Hematopoietic multipotent progenitor cell treated with erythropoietin and hydrocortisone succinate and interleukin-3 and kit ligand, for 8 days (in vitro differentiated cells): ENCODE measurements around the gene CDC42EP2.
A peak's percentile ranks its signal among the peaks of the same experiment; 100 is the strongest.

Experiments
- DNase-seq: peaks from one replicate; pipeline ENCODE4 v3.0.0-alpha.2; 2015

Gene CDC42EP2

DNA sequence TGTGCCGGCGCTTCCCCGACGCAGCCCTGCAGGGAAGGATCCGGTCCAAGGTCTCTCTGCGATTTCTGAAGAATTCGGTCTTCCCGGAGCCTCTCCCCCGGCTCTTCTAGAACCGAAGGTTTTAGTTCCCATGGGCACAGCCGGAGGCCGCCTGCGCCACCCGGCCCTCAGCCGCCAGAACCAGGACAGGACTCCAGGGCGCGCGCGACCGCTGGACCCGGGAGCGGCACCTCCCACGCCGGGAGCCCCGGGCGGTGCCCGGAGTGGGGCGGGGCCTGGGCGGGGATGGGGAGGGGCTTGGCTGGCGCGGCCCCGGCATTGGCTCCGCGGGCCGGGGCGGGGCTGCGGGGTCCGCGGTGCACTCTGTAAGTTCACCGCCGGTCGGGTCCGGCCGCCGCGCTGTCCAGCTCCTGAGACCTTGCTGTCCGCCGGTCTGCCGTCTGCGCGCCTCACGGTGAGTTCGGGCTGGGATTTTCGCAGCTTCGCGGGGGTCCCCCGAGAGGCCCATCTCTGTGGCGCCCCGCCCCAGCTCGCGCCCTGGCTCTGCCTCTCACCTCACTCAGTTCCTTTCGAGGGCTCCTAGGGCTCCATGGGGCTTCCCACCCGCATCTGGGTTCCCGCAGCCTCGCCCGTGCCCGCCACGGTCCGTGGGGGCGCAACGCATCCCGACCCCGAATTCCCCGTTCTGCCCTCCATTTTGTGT lies at the start of gene CDC42EP2:
Gene CDC42EP2, plus strand, starts transcription at position 366 of the 703 bp plus-strand sequence. CDS start 6,033 bp downstream, outside the sequence.
- DNase-seq, result peak; percentile 58

DNA sequence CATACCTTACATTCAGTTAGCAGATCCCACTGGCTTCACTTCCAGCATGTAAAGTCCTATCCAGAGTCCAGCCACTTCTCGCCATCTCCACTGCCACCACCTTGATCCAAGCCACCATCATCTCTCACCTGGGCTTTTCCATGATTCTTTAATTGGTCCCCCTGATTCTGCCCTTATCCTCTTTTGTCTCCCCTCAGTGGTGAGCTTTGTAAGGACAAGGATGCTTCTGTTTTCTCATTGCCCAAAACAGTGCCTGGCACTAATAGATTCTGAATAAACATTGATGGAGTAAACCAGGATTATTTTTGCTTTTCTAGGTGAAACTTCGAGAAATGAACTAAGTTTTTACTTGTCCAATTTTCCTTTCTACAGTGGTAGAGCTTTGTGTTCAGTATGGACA lies 48.5 kb upstream of the CDC42EP2 start:
- peak; percentile 30 for DNase-seq

DNA sequence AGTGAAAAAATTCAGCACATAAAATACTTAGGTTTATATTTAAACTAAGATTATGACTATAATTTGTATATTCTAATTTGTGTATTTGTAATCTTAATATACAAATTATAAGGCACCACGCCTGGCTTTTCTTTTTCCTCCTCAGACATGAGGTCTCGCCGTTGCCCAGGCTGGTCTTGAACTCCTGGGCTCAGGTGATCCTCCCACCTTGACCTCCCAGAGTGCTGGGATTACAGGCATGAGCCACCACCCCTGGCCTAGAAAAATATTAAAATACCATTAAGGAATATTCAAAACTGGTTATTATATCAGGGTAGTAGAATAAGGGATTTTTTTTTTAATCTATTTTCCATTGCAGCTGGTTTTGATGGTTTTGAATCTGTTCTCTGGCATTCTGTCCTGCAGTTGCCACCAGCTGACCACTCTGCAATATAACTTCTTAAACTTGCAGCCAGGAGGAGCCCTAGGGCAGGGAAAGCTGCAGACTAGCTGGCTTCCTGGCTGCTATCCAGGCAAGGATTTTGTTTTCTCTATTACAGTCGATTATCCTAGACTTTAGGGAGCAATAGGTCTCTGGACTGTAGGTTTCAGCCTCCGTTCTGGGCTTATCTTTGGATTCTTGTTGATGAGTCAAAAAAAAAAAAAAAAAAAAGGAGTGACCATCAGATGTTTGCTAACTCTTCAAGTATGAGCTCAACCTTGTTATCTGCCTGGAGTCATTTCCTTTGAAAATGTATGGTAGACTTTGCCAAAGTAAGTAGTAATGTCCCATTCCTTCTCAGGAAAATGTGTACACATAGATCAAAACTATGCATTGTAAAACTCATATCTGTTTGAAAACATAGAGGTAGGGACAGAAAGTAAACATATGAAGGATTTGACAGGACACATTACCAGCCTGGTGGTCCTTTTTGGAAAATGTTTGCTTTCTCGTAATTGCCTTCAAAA lies 39.7 kb upstream of the CDC42EP2 start:
- peak; percentile 78 for DNase-seq

- DNase-seq, result no peak
Measured at GRCh38 chr11:65275906-65276305, 38.8 kb upstream of the CDC42EP2 start.

DNA sequence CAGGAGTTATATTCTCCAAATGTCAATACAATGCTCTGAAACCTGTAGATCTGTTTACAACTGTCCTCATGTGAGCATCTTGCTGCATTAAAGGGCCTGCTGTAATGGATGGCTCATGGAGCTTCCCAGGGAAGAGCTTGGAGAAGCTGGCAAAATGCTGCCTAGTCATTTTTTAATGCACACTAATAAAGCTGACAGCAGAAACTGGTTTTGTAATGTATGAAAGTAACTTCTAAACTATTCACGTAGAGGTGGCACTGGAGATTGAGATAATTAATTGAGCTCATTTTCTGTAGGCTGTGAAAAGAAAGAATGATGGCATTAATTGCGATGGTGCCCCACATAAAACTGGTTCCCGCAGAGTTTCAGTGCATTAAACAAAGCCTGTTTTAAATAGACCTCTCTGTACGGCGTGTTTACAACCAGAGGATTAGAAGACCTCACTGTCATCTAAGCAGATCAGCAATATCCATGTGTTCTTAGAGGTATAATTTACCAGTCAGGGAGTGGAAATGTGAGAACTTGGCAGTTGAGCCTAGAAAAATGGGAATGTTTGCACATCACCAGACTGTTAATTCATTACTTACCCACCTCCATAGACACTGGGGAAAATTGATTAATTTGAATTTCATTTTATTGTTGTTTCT lies 36.9 kb upstream of the CDC42EP2 start:
- no peak for DNase-seq

DNA sequence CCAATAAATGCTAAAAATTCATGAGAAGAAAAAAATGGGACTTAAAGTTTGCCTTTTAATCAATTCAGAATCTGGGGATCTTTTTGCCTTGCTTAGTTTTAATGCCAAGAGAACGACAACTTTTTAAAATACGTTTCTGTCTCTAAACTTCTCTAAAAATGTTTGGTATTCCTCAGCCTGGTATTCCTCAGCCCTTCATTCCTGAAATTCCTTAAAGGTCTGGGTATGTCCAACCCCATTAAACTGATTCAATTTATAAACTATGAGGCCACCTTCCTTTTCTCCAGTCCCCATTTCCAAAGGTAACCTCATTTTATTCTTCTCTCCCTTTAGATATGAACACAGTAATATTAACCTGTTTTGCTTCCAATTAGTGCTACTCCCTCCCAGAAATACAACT lies 36.3 kb upstream of the CDC42EP2 start:
- no peak for DNase-seq

- DNase-seq, result no peak
Measured at GRCh38 chr11:65279279-65279678, 35.4 kb upstream of the CDC42EP2 start.

DNA sequence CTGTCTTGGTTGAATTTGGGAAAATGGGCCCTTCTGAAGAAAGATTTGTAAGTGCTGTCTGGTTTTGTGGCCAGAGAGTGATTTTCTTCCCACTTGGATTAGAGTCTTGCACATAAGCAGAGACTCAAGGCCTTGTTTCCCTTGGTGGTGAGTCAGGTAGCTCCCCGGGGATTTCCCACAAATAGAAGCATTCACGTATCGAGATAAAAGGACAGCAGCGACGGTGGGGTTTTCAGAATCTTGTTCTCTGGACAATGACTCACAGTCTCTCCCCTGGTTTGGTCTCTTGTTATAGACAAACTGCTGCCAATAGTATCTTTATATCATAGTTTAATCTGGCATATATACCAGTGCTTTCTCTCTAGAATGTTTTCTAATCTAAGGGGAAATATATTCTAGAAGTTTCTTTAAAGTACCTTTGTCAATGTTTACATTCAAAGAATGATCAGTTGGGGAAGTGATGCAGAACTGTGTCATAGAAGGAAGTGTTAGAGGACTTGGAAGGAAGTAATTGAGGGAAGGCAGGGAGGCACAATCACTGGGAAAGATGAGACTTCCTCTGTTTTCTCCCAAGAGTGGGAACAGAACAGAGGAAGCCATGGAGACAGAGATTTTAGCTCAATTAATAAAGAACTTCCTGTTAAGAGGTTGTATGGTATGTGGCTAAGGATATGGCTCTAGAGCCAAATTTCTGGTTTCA lies 34.8 kb upstream of the CDC42EP2 start:
- no peak for DNase-seq

- no peak for DNase-seq
Measured at GRCh38 chr11:65280646-65281045, 34.0 kb upstream of the CDC42EP2 start.

- no peak for DNase-seq
Measured at GRCh38 chr11:65286686-65287085, 28.0 kb upstream of the CDC42EP2 start.

DNA sequence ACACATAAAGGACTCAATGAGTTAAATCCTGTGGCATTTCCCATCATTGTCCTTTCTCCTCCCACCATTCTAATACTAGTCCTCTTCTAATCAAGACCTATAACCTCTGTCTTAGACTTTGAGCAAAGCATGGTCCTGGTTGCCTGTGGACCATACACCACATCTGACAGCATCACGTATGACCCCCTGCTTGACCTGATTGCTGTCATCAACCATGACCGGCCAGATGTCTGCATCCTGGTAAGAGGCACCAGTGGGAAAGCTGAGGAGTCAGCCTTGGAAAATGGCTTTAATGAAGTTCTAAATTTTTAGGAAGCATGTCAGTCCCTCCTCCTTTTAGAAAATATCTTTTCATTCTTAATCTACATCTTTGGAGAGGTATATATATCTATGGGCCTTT lies 27.1 kb upstream of the CDC42EP2 start:
- no peak for DNase-seq

DNA sequence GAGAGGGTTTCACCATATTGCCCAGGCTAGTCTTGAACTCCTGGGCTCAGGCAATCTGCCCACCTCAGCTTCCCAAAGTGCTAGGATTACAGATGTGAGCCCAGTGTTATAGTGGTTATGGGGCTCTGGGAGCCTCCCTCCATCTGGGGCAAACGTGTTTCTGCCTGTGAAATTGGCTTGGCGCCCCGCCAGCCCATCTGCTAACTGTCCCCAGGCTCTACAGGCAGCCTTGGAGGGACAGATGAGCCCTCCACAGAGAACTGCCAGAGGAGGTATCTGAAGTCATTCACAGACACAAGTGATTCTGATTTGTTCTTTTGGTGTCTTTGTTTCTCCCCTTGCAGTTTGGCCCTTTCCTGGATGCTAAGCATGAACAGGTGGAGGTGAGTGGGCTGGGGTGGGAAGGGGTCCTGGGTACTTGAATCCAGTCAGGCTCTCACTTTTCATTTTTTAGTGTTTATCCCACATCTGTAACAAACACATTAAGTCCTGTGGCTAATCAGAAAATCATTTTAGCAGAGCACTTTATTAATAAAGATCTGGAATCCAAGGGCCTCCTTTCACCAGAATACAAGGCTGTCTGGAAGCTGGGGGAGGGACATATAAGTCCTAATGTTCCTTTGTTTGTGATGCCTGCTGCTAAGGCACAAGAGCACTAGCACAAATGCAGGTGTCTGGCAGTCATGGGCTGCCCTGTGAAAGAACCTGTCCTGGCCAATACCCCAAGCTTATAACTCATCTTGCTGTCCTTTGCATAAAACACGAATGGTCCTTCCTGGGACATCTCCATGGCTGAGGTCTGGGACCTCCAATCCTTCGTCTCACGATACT lies 25.7 kb upstream of the CDC42EP2 start:
- peak; percentile 53 for DNase-seq

DNA sequence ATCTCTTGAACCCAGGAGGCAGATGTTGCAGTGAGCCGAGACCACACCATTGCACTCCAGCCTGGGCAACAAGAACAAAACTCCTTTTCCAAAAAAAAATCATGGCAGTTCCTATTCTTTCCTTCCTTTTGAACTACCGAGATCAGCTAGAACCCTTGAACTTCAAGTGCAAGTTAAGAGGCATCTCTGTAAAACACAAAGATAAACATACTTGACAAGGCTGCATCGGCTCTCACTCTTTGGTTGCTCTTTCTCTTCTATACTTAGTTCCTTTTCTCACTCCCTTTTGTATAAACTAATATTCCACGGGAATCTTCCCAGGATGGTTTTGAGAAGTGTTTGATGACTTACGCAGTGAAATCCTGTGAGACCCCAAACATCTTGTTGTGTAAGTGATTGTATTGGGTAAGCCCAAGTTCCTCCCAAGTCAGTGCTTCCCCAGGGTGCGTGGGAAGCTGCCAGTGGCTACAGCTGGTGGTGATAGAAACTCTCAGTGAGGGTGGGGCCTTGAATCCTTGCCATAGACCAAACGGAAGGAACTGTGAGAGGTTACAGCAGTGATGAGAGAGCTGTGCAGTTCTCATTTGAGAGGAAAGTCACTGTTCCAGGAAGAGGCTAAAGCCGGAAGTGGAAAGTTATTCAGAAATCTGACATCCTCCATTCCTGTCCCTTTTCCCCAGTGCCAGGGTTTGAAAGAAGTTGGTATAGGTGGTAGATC lies 24.1 kb upstream of the CDC42EP2 start:
- peak; percentile 80 for DNase-seq

DNA sequence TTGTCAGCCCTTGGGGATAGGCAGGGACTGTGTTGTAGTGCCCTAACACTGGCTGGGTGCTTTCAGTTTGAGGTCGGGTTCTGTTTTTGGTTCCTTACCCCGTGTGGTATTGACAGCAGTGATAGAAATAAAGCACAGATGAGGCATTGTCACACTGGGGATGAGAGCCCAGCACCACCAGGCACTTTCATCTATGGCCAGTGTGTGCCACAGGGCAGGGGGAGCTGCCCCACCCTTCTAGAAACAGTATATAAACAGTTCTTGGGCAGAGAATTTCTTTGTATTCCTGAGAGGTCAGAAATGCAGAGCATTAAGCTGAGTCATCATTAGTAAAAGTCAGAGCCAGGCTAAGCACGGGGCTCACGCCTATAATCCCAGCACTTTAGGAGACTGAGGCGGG lies 23.1 kb upstream of the CDC42EP2 start:
- no peak for DNase-seq

- DNase-seq, result no peak
Measured at GRCh38 chr11:65292890-65293289, 21.8 kb upstream of the CDC42EP2 start.

GRCh38 chr11:65293909-65294381 lies 20.7 kb upstream of the CDC42EP2 start:
- DNase-seq, result no peak

DNA sequence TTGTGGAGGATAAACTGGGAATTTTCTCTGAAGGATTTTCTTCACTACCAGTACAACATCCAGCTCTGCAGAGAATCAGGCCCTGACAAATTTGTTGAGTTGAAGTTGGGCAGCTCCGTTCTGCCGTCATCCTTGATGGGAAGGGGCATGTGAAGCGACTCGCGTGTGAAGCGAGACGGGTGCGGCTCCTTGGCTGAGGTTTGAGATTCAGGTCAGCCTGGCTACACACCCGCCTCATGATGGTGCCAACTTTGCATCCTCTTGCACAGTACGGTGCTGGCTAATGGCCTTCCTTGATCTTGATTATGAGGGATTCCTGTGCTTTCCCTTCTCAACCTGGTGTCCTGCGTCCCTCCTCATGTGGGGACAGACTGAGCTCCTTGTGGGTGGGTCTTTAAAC lies 19.7 kb upstream of the CDC42EP2 start:
- DNase-seq, result no peak

DNA sequence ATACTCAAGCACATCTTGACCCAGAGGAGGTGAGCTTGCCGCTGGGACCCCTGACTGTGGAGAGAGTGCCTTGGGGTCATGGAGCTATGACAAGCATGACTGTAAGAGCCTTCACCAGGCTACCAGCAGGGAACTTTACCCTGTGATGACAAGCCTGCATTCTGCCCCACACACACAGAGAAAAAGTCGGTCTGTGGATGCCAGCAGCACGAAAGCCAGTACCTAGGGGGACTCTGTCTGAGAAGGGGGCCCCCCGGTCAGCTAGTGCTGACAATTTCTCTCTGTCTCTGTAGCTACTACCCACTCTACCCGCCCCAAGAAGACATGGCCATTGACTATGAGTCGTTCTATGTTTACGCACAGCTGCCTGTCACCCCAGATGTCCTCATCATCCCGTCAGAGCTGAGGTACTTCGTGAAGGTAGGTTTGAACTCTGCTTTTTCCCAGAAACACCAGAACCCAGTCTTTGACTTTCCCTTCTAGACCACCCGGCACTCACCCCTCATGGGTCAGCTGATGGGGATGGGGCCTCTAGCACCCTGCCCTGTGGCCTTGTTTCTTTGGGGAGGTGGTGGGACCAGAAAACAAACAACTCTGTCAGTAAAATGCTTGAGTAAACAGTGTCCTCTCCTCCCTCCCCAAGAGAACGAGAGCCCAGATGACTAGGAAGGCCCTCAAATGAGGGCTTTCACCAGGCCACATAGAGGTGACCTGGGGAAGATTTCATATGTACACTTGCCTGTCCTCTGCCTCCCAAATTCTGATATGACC lies 18.9 kb upstream of the CDC42EP2 start:
- DNase-seq, result no peak

DNA sequence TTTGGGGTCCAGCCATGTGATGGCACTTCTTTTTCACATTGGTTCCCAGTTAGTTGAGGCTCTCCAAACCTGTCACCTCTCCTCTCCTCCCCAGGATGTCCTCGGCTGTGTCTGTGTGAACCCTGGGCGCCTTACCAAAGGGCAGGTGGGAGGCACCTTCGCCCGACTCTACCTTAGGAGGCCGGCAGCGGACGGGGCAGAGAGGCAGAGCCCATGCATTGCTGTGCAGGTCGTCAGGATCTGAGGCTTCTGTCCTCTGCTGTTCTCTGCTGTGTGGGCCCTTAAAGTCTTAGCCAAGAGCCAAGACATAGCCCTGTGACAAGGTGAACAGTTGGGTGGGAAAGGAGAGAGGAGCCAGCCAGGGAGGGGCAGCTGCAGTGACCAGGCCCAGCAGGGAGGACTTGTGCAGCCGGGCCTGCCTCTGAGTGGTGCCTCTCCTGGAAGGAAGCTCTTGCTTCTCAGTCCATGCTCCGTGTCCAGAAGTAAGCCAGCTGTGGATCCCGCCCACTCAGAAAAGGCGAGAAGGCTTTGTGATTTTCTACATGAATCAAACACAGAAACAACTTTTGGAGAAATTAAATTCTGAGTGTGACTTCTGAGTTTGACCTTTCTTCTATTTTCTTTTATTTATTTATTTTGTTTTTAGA lies 17.5 kb upstream of the CDC42EP2 start:
- no peak for DNase-seq

- no peak for DNase-seq
Measured at GRCh38 chr11:65298131-65298535, 16.5 kb upstream of the CDC42EP2 start.
